Measurements from ENCODE around the gene GTF2A1L. TPM values are rescaled to one million over a fixed set of nuclear protein-coding genes. Genes with fewer than 3 reads are reported as not detected.

The GTF2A1L gene
- polyA plus RNA-seq, 3 donors, result 0.03 to 1.7 (median 0.34) TPM

- 24 to 83% (median 71%) methylated on average over 3 of the region's 3 CpGs for WGBS, 3 donors
- no peak overlapping the region for H3K27ac ChIP-seq (ENCODE audit: low read depth, low read length)
Measured at GRCh38 chr2:48719480-48720177, 102.0 kb downstream of the GTF2A1L start.

DNA sequence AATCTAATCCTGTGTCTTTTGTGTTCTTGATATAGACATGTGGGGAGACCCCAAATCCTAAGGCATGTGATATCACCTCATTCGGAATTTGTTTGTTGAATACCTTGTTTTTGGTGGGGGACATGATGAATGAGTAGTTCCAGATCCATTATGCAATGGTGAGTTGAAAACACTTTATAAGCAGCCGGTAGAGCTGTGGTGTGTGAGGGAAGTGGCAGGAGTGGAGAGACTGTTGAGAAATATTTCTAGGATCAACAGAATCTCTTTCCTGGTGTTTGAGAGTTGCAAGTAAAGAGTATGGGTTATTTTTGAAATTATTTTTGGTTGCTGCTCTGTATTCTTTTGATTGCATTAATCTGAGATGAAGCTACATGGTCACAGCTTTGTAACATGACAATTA lies 103.5 kb downstream of the GTF2A1L start:
- WGBS, 3 donors, result 74 to 79% (median 75%) methylated on average over 2 of the region's 2 CpGs
- H3K27ac ChIP-seq (ENCODE audit: low read depth, low read length), result no peak overlapping the region

- WGBS, 3 donors, result 71 to 86% (median 82%) methylated on average over 1 of the region's 1 CpG
- no peak overlapping the region for H3K27ac ChIP-seq (ENCODE audit: low read depth, low read length)
Measured at GRCh38 chr2:48722391-48722790, 104.7 kb downstream of the GTF2A1L start.

DNA sequence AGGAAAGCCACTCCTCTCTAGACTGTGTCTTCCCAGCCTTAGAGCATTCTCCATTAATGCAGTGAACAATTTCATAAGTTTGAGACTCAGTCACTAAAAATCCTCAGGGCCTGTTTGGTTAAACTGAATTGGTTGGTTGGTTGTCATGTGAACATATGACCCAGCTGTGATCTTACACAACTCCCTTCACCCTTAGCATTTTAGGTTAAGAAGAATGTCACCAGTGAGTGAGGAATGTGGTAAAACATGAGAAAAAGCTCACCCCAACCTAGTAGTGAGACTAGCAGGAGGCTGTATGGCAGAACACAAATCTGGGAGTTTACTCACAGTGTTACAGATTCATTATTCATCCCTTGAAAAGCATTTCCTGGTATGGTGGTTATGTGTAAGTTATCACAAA lies 105.5 kb downstream of the GTF2A1L start:
- no peak overlapping the region for H3K27ac ChIP-seq (ENCODE audit: low read depth, low read length)

- 56 to 85% (median 81%) methylated on average over 2 of the region's 2 CpGs for WGBS, 3 donors
- no peak overlapping the region for H3K27ac ChIP-seq (ENCODE audit: low read depth, low read length)
Measured at GRCh38 chr2:48724278-48724677, 106.6 kb downstream of the GTF2A1L start.

DNA sequence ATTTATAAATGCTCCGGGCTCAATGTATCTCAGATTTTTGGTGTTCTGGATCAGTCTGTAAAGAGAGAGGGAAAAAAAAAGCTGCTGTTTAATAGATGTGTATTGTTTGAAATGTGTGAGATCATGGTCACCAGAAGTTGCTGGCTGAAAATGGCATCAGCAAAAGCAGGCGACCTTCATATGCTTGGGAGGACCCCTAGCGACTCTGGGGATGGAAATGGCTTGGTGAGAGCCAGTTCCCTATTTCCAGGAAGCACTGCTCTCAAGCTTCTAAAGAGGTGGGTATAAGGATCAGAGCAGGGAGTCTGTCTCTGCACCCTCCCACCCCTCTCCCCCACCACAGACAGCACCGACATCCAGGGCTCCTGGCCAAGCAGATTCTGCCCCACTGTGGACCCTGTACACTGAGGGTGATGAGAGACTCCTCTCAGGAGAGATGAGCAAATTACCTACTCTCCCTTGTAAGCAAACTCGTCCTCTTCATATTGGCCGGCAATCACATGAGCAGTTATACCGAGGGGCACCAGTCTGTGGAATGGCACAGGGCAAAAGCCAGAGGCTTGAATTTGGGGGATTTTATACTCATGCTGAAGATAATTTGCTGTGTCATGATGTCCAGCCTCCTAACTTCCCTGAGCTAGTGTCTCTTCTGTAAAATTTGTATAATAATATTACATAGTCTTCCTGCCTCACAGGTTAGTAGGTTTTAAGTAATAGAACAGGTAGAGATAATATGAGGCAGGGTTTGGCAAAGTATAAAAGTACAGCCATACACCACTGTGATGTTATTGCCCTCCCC lies 108.2 kb downstream of the GTF2A1L start:
- no peak overlapping the region for H3K27ac ChIP-seq (ENCODE audit: low read depth, low read length)
- WGBS, 3 donors, result 63 to 74% (median 73%) methylated on average over 7 of the region's 7 CpGs

DNA sequence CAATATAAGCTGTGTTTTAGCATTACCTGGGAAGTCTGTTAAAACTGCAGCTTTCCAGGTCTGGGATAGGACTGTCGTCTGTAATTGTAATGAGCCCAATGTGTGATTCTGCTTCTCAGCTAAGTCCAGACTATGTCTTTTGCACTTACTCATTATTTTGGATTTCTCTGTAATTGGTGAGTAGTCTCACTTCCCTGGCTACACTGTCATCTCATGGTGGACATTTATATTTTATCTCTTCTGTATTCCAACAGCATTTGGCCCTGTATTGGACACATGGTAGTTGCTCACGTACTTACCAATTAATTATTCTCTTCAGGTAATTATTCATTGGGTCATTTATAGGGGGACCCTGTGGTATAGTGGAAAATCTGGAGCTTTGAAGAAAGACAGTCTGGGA lies 109.9 kb downstream of the GTF2A1L start:
- WGBS, 3 donors, result 65 to 91% (median 86%) methylated on average over 2 of the region's 2 CpGs

GRCh38 chr2:48728295-48728694 lies 110.6 kb downstream of the GTF2A1L start:
- 51 to 95% (median 95%) methylated on average over 2 of the region's 2 CpGs for WGBS, 3 donors
- no peak overlapping the region for H3K27ac ChIP-seq (ENCODE audit: low read depth, low read length)

More for the DNA sequence above, 109.9 kb downstream of the GTF2A1L start:
- no peak overlapping the region for H3K27ac ChIP-seq (ENCODE audit: low read depth, low read length)

GRCh38 chr2:48728840-48729239 lies 111.2 kb downstream of the GTF2A1L start:
- no peak overlapping the region for H3K27ac ChIP-seq (ENCODE audit: low read depth, low read length)

Other genes with a start within 250 kb of the GTF2A1L start
- gene PPP1R21, start 177.1 kb upstream of the GTF2A1L start, polyA plus RNA-seq, result 10 to 100 TPM in 2 of 3 donors, 1 to 10 TPM in 1; 6.7 to 29.0 (median 10.5) TPM
- 10 to 100 TPM in 2 of 3 donors, 1 to 10 TPM in 1; 2.2 to 58.1 (median 24.4) TPM for gene STON1, start 87.7 kb upstream of the GTF2A1L start, polyA plus RNA-seq
- gene LHCGR, start 137.9 kb downstream of the GTF2A1L start, polyA plus RNA-seq, result under 1 TPM in 2 of 3 donors, not detected in 1; 0.22 to 0.61 TPM

All from adipose tissue (tissue), 3 donors.